ENCODE results near the gene FOXD4L6.
"Not testable (repeated sequence)": the region's sequence is repeated elsewhere in the genome, so short reads cannot be mapped to it uniquely, and the experiment has no call there.

DNA sequence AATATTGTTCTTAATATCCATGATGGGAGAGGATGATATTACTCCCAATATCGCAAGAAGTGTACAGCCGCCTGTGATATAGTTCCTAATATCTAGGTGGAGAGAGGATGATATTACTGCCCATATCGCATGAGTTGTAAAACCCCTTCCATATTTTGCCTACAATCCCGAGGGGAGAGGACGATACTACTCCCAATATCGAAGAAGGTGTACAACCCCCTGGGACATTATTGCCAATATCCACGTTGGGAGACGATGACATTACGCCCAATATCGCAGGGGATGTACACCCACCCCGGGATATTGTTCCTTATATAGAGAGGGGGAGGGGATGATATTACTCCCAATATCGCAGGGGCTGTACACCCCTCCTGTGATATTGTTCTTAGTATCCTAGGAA is 17.1 kb downstream of the FOXD4L6 start:
- TF ChIP-seq, protein P1, sequence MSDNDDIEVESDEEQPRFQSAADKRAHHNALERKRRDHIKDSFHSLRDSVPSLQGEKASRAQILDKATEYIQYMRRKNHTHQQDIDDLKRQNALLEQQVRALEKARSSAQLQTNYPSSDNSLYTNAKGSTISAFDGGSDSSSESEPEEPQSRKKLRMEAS (IDR thresholded peaks at IDR 0.05; ENCODE audit: low read depth) = not testable (repeated sequence)
- TF ChIP-seq JUND (IDR thresholded peaks at IDR 0.05) = not testable (repeated sequence)

All from SK-N-SH (cell line).